Measurements from ENCODE around the gene ADAT3. TPM values are rescaled to one million over a fixed set of nuclear protein-coding genes. Genes with fewer than 3 reads are reported as not detected.

Gene ADAT3
- total and polyA plus RNA-seq, 4 donors = 4.0 to 11.9 (median 6.8) TPM

GRCh38 chr19:1955171-1956121 lies 50.2 kb downstream of the ADAT3 start:
- Histone ChIP-seq H3K4me3 (no peak overlapping the region), H3K27me3 (ENCODE audit: control insufficient read depth in 3 of 3, insufficient read depth in 3 of 3, low read length in 2 of 3) (no peaks in the 10 kb centered on the region), H3K27ac (ENCODE audit: low read depth in 1 of 2, low read length in 1 of 2) (no peak overlapping the region), H3K36me3 (ENCODE audit: control insufficient read depth in 4 of 4, insufficient read depth in 4 of 4, low read length in 4 of 4) (peaks cover 0 to 24% (median 2%) of the 10 kb centered on the region in 4 donors), H3K9ac (ENCODE audit: insufficient read depth in 1 of 2, low read length in 2 of 2) (no peak overlapping the region), H3K4me1 (ENCODE audit: control insufficient read depth in 5 of 5, insufficient read depth in 5 of 5, low read length in 5 of 5) (no peaks in the 10 kb centered on the region), H3K9me3 (ENCODE audit: control insufficient read depth in 4 of 4, insufficient read depth in 3 of 4, low read length in 3 of 4) (no peaks in the 10 kb centered on the region)
- DNase-seq = no peak
- WGBS, 2 donors = 88 to 93% methylated on average over 37 to 51 of the region's 51 CpGs
- TF ChIP-seq, protein P1, sequence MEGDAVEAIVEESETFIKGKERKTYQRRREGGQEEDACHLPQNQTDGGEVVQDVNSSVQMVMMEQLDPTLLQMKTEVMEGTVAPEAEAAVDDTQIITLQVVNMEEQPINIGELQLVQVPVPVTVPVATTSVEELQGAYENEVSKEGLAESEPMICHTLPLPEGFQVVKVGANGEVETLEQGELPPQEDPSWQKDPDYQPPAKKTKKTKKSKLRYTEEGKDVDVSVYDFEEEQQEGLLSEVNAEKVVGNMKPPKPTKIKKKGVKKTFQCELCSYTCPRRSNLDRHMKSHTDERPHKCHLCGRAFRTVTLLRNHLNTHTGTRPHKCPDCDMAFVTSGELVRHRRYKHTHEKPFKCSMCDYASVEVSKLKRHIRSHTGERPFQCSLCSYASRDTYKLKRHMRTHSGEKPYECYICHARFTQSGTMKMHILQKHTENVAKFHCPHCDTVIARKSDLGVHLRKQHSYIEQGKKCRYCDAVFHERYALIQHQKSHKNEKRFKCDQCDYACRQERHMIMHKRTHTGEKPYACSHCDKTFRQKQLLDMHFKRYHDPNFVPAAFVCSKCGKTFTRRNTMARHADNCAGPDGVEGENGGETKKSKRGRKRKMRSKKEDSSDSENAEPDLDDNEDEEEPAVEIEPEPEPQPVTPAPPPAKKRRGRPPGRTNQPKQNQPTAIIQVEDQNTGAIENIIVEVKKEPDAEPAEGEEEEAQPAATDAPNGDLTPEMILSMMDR (IDR thresholded peaks at IDR 0.05; ENCODE audit: control extremely low read depth, extremely low read depth) = no peak
- no peak for ATAC-seq (ENCODE audit: insufficient read depth, low FRiP score)

- H3K27me3 ChIP-seq (ENCODE audit: control insufficient read depth in 3 of 3, insufficient read depth in 3 of 3, low read length in 2 of 3) = no peaks in the 10 kb centered on the region
- TF ChIP-seq, protein P1 (IDR thresholded peaks at IDR 0.05; ENCODE audit: control extremely low read depth, extremely low read depth) = no peak
- ATAC-seq (ENCODE audit: insufficient read depth, low FRiP score) (no peak), DNase-seq (no peak)
- H3K4me3 ChIP-seq = no peak overlapping the region
- H3K27ac ChIP-seq (ENCODE audit: low read depth in 1 of 2, low read length in 1 of 2) = no peak overlapping the region
- H3K9ac ChIP-seq (ENCODE audit: insufficient read depth in 1 of 2, low read length in 2 of 2) = no peak overlapping the region
- H3K36me3 ChIP-seq (ENCODE audit: control insufficient read depth in 4 of 4, insufficient read depth in 4 of 4, low read length in 4 of 4) = peaks cover 0 to 24% (median 2%) of the 10 kb centered on the region in 4 donors
- whole genome bisulfite sequencing, 2 donors = 94 to 96% methylated on average over 12 of the region's 12 CpGs
- no peaks in the 10 kb centered on the region for H3K4me1 ChIP-seq (ENCODE audit: control insufficient read depth in 5 of 5, insufficient read depth in 5 of 5, low read length in 5 of 5)
- H3K9me3 ChIP-seq (ENCODE audit: control insufficient read depth in 4 of 4, insufficient read depth in 3 of 4, low read length in 3 of 4) = no peaks in the 10 kb centered on the region
Observed at GRCh38 chr19:1956122-1956494, 50.9 kb downstream of the ADAT3 start.

DNA sequence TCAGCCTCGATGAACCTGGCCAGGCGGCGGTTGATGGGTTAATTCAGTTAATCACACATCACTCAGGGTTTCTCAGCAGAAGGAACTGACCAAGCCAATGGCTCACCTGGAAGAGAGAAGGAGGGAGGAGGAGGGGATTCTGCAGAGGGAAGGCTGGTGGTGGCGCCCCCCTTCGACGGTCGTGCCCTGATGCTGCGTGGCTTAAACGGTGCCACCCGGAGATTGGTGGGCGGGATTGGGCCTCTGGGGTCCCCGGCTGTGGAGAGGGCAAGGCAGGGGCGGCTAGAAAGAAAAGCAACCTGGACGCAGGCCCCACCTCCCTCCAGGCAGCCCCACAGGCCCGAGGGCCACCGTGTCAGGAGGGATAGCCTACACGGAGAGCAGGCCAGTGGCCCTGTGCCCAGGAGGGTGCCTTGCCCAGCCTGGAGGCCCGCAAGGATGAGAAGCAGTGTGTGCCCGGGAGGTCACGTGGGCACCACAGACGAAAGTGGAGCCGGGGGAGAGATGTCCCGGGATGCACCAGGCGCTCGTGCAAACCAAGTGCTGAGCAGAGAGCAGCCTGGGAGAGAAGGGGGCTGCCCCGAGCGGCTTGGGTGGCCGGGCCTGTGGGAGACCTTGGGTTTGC lies 51.8 kb downstream of the ADAT3 start:
- DNase-seq = no peak
- 86 to 90% methylated on average over 23 to 28 of the region's 28 CpGs for WGBS, 2 donors
- Histone ChIP-seq H3K4me1 (ENCODE audit: control insufficient read depth in 5 of 5, insufficient read depth in 5 of 5, low read length in 5 of 5) (peaks cover 0 to under 1% (median 0%) of the 10 kb centered on the region in 5 donors), H3K27me3 (ENCODE audit: control insufficient read depth in 3 of 3, insufficient read depth in 3 of 3, low read length in 2 of 3) (no peaks in the 10 kb centered on the region), H3K27ac (ENCODE audit: low read depth in 1 of 2, low read length in 1 of 2) (no peak overlapping the region), H3K9me3 (ENCODE audit: control insufficient read depth in 4 of 4, insufficient read depth in 3 of 4, low read length in 3 of 4) (no peaks in the 10 kb centered on the region), H3K36me3 (ENCODE audit: control insufficient read depth in 4 of 4, insufficient read depth in 4 of 4, low read length in 4 of 4) (peaks cover 0 to 22% (median under 1%) of the 10 kb centered on the region in 4 donors), H3K4me3 (no peak overlapping the region), H3K9ac (ENCODE audit: insufficient read depth in 1 of 2, low read length in 2 of 2) (no peak overlapping the region)
- TF ChIP-seq, protein P1 (IDR thresholded peaks at IDR 0.05; ENCODE audit: control extremely low read depth, extremely low read depth) = no peak
- no peak for ATAC-seq (ENCODE audit: insufficient read depth, low FRiP score)
